ENCODE measurements around the gene PTBP3. TPM values are rescaled to one million over a fixed set of nuclear protein-coding genes. Genes with fewer than 3 reads are reported as not detected.

Gene PTBP3
- total RNA-seq, 1 experiment from 2014 or later, result 23.2 TPM

GRCh38 chr9:112371060-112371459 lies 37.6 kb upstream of the PTBP3 start:
- DNase-seq (peak; percentile 47), ATAC-seq (no peak)
- H3K9me3 ChIP-seq (ENCODE audit: low read length), result no peaks in the 10 kb centered on the region
- CTCF ChIA-PET, result no interaction called here
- no peaks in the 10 kb centered on the region for H3F3A ChIP-seq (ENCODE audit: low read length, unreplicated experiment)
- H3K27me3 ChIP-seq (ENCODE audit: low read length), result no peaks in the 10 kb centered on the region
- POLR2A ChIA-PET (ENCODE audit: unreplicated experiment), result interaction anchor here (0.6 kb wide), 1 partner anchor 682 kb away, joined by 3 read pairs; no protein-coding TSS in a partner anchor
- intact Hi-C loops (cut with micrococcal nuclease), result no loop called here
- H3K27ac ChIP-seq (ENCODE audit: low read length), result no peak overlapping the region
- no peaks in the 10 kb centered on the region for H4K20me1 ChIP-seq (ENCODE audit: low read length)
- no peak overlapping the region for H3K4me2 ChIP-seq (ENCODE audit: low read length)
- no TSS peak for BruUV-seq (replicated peaks)
- no peak overlapping the region for H3K9ac ChIP-seq (ENCODE audit: low read length)
- H2AFZ ChIP-seq (ENCODE audit: low read length), result no peak overlapping the region
- H3K4me3 ChIP-seq (ENCODE audit: low read length), result no peak overlapping the region
- no peaks in the 10 kb centered on the region; the same call in 1 of the 2 replicates for H3K4me1 ChIP-seq (ENCODE audit: insufficient read depth, low read length)
- H3K9me2 ChIP-seq (replicated peaks; ENCODE audit: low read length), result no peaks in the 10 kb centered on the region
- H3K79me2 ChIP-seq (ENCODE audit: low read length), result no peaks in the 10 kb centered on the region
- TF ChIP-seq EZH2 (IDR thresholded peaks at IDR 0.05; ENCODE audit: low read length, unreplicated experiment), result no peak
- no peak for TF ChIP-seq EZH2phosphoT487 (IDR thresholded peaks at IDR 0.05; ENCODE audit: borderline replicate concordance, low read length)
- TF ChIP-seq CTCF (conservative IDR thresholded peaks at IDR 0.05; ENCODE audit: low read depth, low read length), result no peak
- no peaks in the 10 kb centered on the region for H3K36me3 ChIP-seq (ENCODE audit: low read depth, low read length)

DNA sequence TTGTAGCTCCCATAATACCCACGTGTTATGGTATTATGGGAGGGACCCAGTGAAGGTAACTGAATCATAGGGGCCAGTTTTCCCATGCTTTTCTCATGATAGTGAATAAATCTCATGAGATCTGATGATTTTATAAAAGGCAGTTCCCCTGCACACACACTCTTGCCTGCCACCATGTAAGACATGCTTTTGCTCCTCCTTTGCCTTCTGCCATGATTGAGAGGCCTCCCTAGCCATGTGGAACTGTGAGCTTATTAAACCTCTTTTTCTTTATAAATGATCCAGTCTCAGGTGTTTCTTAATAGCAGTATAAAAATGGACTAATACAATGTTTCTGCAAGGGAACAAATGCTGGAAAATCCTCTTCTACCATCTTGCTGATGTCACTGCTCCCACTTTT lies 36.4 kb upstream of the PTBP3 start:
- Histone ChIP-seq H3K4me3 (ENCODE audit: low read length) (no peak overlapping the region), H3K36me3 (ENCODE audit: low read depth, low read length) (no peaks in the 10 kb centered on the region), H3K4me1 (ENCODE audit: insufficient read depth, low read length) (no peaks in the 10 kb centered on the region; the same call in 1 of the 2 replicates), H3K27me3 (ENCODE audit: low read length) (no peaks in the 10 kb centered on the region), H3K9ac (ENCODE audit: low read length) (no peak overlapping the region), H3K9me3 (ENCODE audit: low read length) (no peaks in the 10 kb centered on the region), H4K20me1 (ENCODE audit: low read length) (no peaks in the 10 kb centered on the region), H3K27ac (ENCODE audit: low read length) (no peak overlapping the region), H3K4me2 (ENCODE audit: low read length) (no peak overlapping the region), H3K9me2 (replicated peaks; ENCODE audit: low read length) (no peaks in the 10 kb centered on the region), H2AFZ (ENCODE audit: low read length) (no peak overlapping the region), H3F3A (ENCODE audit: low read length, unreplicated experiment) (no peaks in the 10 kb centered on the region), H3K79me2 (ENCODE audit: low read length) (no peaks in the 10 kb centered on the region)
- no TSS peak for BruUV-seq (replicated peaks)
- POLR2A ChIA-PET (ENCODE audit: unreplicated experiment), result no interaction called here
- no peak for TF ChIP-seq EZH2phosphoT487 (IDR thresholded peaks at IDR 0.05; ENCODE audit: borderline replicate concordance, low read length)
- TF ChIP-seq EZH2 (IDR thresholded peaks at IDR 0.05; ENCODE audit: low read length, unreplicated experiment), result no peak
- no peak for TF ChIP-seq CTCF (conservative IDR thresholded peaks at IDR 0.05; ENCODE audit: low read depth, low read length)
- CTCF ChIA-PET, result no interaction called here
- no peak for ATAC-seq
- DNase-seq, result no peak
- intact Hi-C loops (cut with micrococcal nuclease), result no loop called here

DNA sequence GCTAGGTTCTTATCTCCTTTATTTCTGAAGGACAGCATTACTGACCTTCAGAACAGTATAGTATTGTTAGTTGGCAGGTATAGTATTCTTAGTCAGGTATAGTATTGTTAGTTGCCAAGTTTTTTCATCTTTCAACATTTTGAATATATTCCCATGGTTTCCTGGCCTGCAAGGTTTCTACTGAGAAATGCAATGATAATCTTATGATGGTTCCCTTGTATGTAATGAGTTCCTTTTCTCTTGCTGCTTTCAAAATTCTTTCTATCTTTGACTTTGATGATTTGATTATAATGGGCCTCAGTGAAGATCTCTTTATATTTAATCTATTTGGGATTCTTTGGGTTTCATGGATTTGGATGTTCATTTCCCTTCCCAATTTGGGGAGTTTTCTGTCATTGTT lies 34.0 kb upstream of the PTBP3 start:
- Histone ChIP-seq H3K36me3 (ENCODE audit: low read depth, low read length) (no peaks in the 10 kb centered on the region), H3K27ac (ENCODE audit: low read length) (no peak overlapping the region), H3K9me3 (ENCODE audit: low read length) (no peaks in the 10 kb centered on the region), H3K9ac (ENCODE audit: low read length) (no peak overlapping the region), H3K27me3 (ENCODE audit: low read length) (no peaks in the 10 kb centered on the region), H3K4me3 (ENCODE audit: low read length) (no peak overlapping the region), H4K20me1 (ENCODE audit: low read length) (no peaks in the 10 kb centered on the region), H3K4me2 (ENCODE audit: low read length) (no peak overlapping the region), H3K4me1 (ENCODE audit: insufficient read depth, low read length) (no peaks in the 10 kb centered on the region; the same call in 1 of the 2 replicates), H3K79me2 (ENCODE audit: low read length) (no peaks in the 10 kb centered on the region), H2AFZ (ENCODE audit: low read length) (no peak overlapping the region), H3F3A (ENCODE audit: low read length, unreplicated experiment) (no peaks in the 10 kb centered on the region), H3K9me2 (replicated peaks; ENCODE audit: low read length) (no peaks in the 10 kb centered on the region)
- CTCF ChIA-PET, result no interaction called here
- intact Hi-C loops (cut with micrococcal nuclease), result no loop called here
- DNase-seq (no peak), ATAC-seq (no peak)
- TF ChIP-seq CTCF (conservative IDR thresholded peaks at IDR 0.05; ENCODE audit: low read depth, low read length), result no peak
- TF ChIP-seq EZH2 (IDR thresholded peaks at IDR 0.05; ENCODE audit: low read length, unreplicated experiment), result no peak
- TF ChIP-seq EZH2phosphoT487 (IDR thresholded peaks at IDR 0.05; ENCODE audit: borderline replicate concordance, low read length), result no peak
- BruUV-seq (replicated peaks), result no TSS peak
- POLR2A ChIA-PET (ENCODE audit: unreplicated experiment), result no interaction called here

All from PC-3 (cell line).